Measurements from ENCODE around the gene KAZN. TPM values are rescaled to one million over a fixed set of nuclear protein-coding genes. Genes with fewer than 3 reads are reported as not detected.

KAZN gene
- polyA plus RNA-seq, 2 donors = 29.3 to 32.0 TPM

- H3K27me3 ChIP-seq (ENCODE audit: control insufficient read depth in 1 of 2, insufficient read depth in 2 of 2, low read length in 2 of 2) = no peaks in the 10 kb centered on the region
- 81 to 87% methylated on average over 9 of the region's 9 CpGs for WGBS, 2 donors
- no peak overlapping the region for H3K4me3 ChIP-seq (ENCODE audit: low read depth in 1 of 2, low read length in 2 of 2)
- H3K9me3 ChIP-seq (ENCODE audit: control insufficient read depth in 2 of 2, insufficient read depth in 1 of 2, low read depth in 1 of 2, low read length in 1 of 2) = no peaks in the 10 kb centered on the region
- peaks cover 0 to 4% of the 10 kb centered on the region in 2 donors for H3K36me3 ChIP-seq (ENCODE audit: control insufficient read depth in 2 of 2, insufficient read depth in 2 of 2, low read length in 1 of 2)
- peaks cover 8 to 11% of the 10 kb centered on the region in 2 donors for H3K4me1 ChIP-seq (ENCODE audit: control insufficient read depth in 2 of 2, insufficient read depth in 2 of 2, low read length in 1 of 2)
- no peak overlapping the region for H3K27ac ChIP-seq (ENCODE audit: low read depth in 2 of 2, low read length in 1 of 2)
These were observed 343.4 kb downstream of the KAZN start for GRCh38 chr1:14941864-14942263.

GRCh38 chr1:14944471-14944985 lies 346.0 kb downstream of the KAZN start:
- Histone ChIP-seq H3K4me3 (ENCODE audit: low read depth in 1 of 2, low read length in 2 of 2) (no peak overlapping the region), H3K27me3 (ENCODE audit: control insufficient read depth in 1 of 2, insufficient read depth in 2 of 2, low read length in 2 of 2) (no peaks in the 10 kb centered on the region), H3K4me1 (ENCODE audit: control insufficient read depth in 2 of 2, insufficient read depth in 2 of 2, low read length in 1 of 2) (peaks cover 8 to 15% of the 10 kb centered on the region in 2 donors), H3K9me3 (ENCODE audit: control insufficient read depth in 2 of 2, insufficient read depth in 1 of 2, low read depth in 1 of 2, low read length in 1 of 2) (no peaks in the 10 kb centered on the region), H3K36me3 (ENCODE audit: control insufficient read depth in 2 of 2, insufficient read depth in 2 of 2, low read length in 1 of 2) (no peaks in the 10 kb centered on the region), H3K27ac (ENCODE audit: low read depth in 2 of 2, low read length in 1 of 2) (peak overlapping the region; percentile 96 to 98)
- 76 to 78% methylated on average over 12 of the region's 12 CpGs for WGBS, 2 donors

- 22 to 34% methylated on average over 26 of the region's 26 CpGs for WGBS, 2 donors
These were observed 346.9 kb downstream of the KAZN start for GRCh38 chr1:14945132-14946010.

GRCh38 chr1:14946011-14946359 lies 347.5 kb downstream of the KAZN start:
- Histone ChIP-seq H3K4me1 (ENCODE audit: control insufficient read depth in 2 of 2, insufficient read depth in 2 of 2, low read length in 1 of 2) (peaks cover 5 to 12% of the 10 kb centered on the region in 2 donors), H3K27ac (ENCODE audit: low read depth in 2 of 2, low read length in 1 of 2) (peak overlapping the region; percentile 96 to 98), H3K4me3 (ENCODE audit: low read depth in 1 of 2, low read length in 2 of 2) (peak overlapping the region in 1 of 2 donors; percentile 17), H3K9me3 (ENCODE audit: control insufficient read depth in 2 of 2, insufficient read depth in 1 of 2, low read depth in 1 of 2, low read length in 1 of 2) (no peaks in the 10 kb centered on the region), H3K27me3 (ENCODE audit: control insufficient read depth in 1 of 2, insufficient read depth in 2 of 2, low read length in 2 of 2) (no peaks in the 10 kb centered on the region), H3K36me3 (ENCODE audit: control insufficient read depth in 2 of 2, insufficient read depth in 2 of 2, low read length in 1 of 2) (no peaks in the 10 kb centered on the region)
- WGBS, 2 donors = 57 to 62% methylated on average over 4 of the region's 4 CpGs

More at GRCh38 chr1:14945132-14946010, 346.9 kb downstream of the KAZN start:
- no peaks in the 10 kb centered on the region for H3K36me3 ChIP-seq (ENCODE audit: control insufficient read depth in 2 of 2, insufficient read depth in 2 of 2, low read length in 1 of 2)
- no peaks in the 10 kb centered on the region for H3K27me3 ChIP-seq (ENCODE audit: control insufficient read depth in 1 of 2, insufficient read depth in 2 of 2, low read length in 2 of 2)
- no peaks in the 10 kb centered on the region for H3K9me3 ChIP-seq (ENCODE audit: control insufficient read depth in 2 of 2, insufficient read depth in 1 of 2, low read depth in 1 of 2, low read length in 1 of 2)
- peaks cover 5 to 12% of the 10 kb centered on the region in 2 donors for H3K4me1 ChIP-seq (ENCODE audit: control insufficient read depth in 2 of 2, insufficient read depth in 2 of 2, low read length in 1 of 2)
- peak overlapping the region; percentile 17 to 18 for H3K4me3 ChIP-seq (ENCODE audit: low read depth in 1 of 2, low read length in 2 of 2)
- peak overlapping the region; percentile 96 to 98 for H3K27ac ChIP-seq (ENCODE audit: low read depth in 2 of 2, low read length in 1 of 2)

- Histone ChIP-seq H3K36me3 (ENCODE audit: control insufficient read depth in 2 of 2, insufficient read depth in 2 of 2, low read length in 1 of 2) (no peaks in the 10 kb centered on the region), H3K27me3 (ENCODE audit: control insufficient read depth in 1 of 2, insufficient read depth in 2 of 2, low read length in 2 of 2) (no peaks in the 10 kb centered on the region), H3K4me1 (ENCODE audit: control insufficient read depth in 2 of 2, insufficient read depth in 2 of 2, low read length in 1 of 2) (peaks cover 5 to 12% of the 10 kb centered on the region in 2 donors), H3K9me3 (ENCODE audit: control insufficient read depth in 2 of 2, insufficient read depth in 1 of 2, low read depth in 1 of 2, low read length in 1 of 2) (no peaks in the 10 kb centered on the region), H3K4me3 (ENCODE audit: low read depth in 1 of 2, low read length in 2 of 2) (peak overlapping the region; percentile 0 to 29), H3K27ac (ENCODE audit: low read depth in 2 of 2, low read length in 1 of 2) (peak overlapping the region; percentile 96)
- WGBS, 2 donors = 47 to 57% methylated on average over 14 of the region's 14 CpGs
These were observed 348.3 kb downstream of the KAZN start for GRCh38 chr1:14946684-14947238.

- Histone ChIP-seq H3K27me3 (ENCODE audit: control insufficient read depth in 1 of 2, insufficient read depth in 2 of 2, low read length in 2 of 2) (no peaks in the 10 kb centered on the region), H3K4me1 (ENCODE audit: control insufficient read depth in 2 of 2, insufficient read depth in 2 of 2, low read length in 1 of 2) (peaks cover 5 to 16% of the 10 kb centered on the region in 2 donors), H3K36me3 (ENCODE audit: control insufficient read depth in 2 of 2, insufficient read depth in 2 of 2, low read length in 1 of 2) (no peaks in the 10 kb centered on the region), H3K9me3 (ENCODE audit: control insufficient read depth in 2 of 2, insufficient read depth in 1 of 2, low read depth in 1 of 2, low read length in 1 of 2) (no peaks in the 10 kb centered on the region), H3K27ac (ENCODE audit: low read depth in 2 of 2, low read length in 1 of 2) (peak overlapping the region; percentile 85 to 96), H3K4me3 (ENCODE audit: low read depth in 1 of 2, low read length in 2 of 2) (peak overlapping the region; percentile 0 to 29)
- WGBS, 2 donors = 81 to 90% methylated on average over 3 of the region's 3 CpGs
These were observed 348.9 kb downstream of the KAZN start for GRCh38 chr1:14947421-14947820.

GRCh38 chr1:14948112-14948652 lies 349.7 kb downstream of the KAZN start:
- 85 to 87% methylated on average over 2 of the region's 2 CpGs for WGBS, 2 donors
- H3K27ac ChIP-seq (ENCODE audit: low read depth in 2 of 2, low read length in 1 of 2) = peak overlapping the region; percentile 76 to 85
- peaks cover 0 to 3% of the 10 kb centered on the region in 2 donors for H3K36me3 ChIP-seq (ENCODE audit: control insufficient read depth in 2 of 2, insufficient read depth in 2 of 2, low read length in 1 of 2)
- no peaks in the 10 kb centered on the region for H3K27me3 ChIP-seq (ENCODE audit: control insufficient read depth in 1 of 2, insufficient read depth in 2 of 2, low read length in 2 of 2)
- peaks cover 2% of the 10 kb centered on the region in 2 donors for H3K9me3 ChIP-seq (ENCODE audit: control insufficient read depth in 2 of 2, insufficient read depth in 1 of 2, low read depth in 1 of 2, low read length in 1 of 2)
- peaks cover 9 to 22% of the 10 kb centered on the region in 2 donors for H3K4me1 ChIP-seq (ENCODE audit: control insufficient read depth in 2 of 2, insufficient read depth in 2 of 2, low read length in 1 of 2)
- H3K4me3 ChIP-seq (ENCODE audit: low read depth in 1 of 2, low read length in 2 of 2) = peak overlapping the region in 1 of 2 donors; percentile 29

- Histone ChIP-seq H3K4me1 (ENCODE audit: control insufficient read depth in 2 of 2, insufficient read depth in 2 of 2, low read length in 1 of 2) (peaks cover 9 to 26% of the 10 kb centered on the region in 2 donors), H3K9me3 (ENCODE audit: control insufficient read depth in 2 of 2, insufficient read depth in 1 of 2, low read depth in 1 of 2, low read length in 1 of 2) (peaks cover 2 to 5% of the 10 kb centered on the region in 2 donors), H3K27ac (ENCODE audit: low read depth in 2 of 2, low read length in 1 of 2) (peak overlapping the region in 1 of 2 donors; percentile 56), H3K4me3 (ENCODE audit: low read depth in 1 of 2, low read length in 2 of 2) (no peak overlapping the region), H3K36me3 (ENCODE audit: control insufficient read depth in 2 of 2, insufficient read depth in 2 of 2, low read length in 1 of 2) (peaks cover 0 to 3% of the 10 kb centered on the region in 2 donors), H3K27me3 (ENCODE audit: control insufficient read depth in 1 of 2, insufficient read depth in 2 of 2, low read length in 2 of 2) (no peaks in the 10 kb centered on the region)
- 80 to 83% methylated on average over 6 of the region's 6 CpGs for WGBS, 2 donors
These were observed 350.9 kb downstream of the KAZN start for GRCh38 chr1:14949270-14949835.
